ENCODE data around the gene REEP3.
A peak's percentile ranks its signal among the peaks of the same experiment; 100 is the strongest.

REEP3 gene

GRCh38 chr10:63588436-63589167, 67.4 kb downstream of the REEP3 start:
- no peaks in the 10 kb centered on the region for H3K27me3 ChIP-seq
- H3K4me1 ChIP-seq, result peaks cover 8% of the 10 kb centered on the region
- DNase-seq, result no peak
- no peaks in the 10 kb centered on the region for H3K36me3 ChIP-seq
- no peak for TF ChIP-seq CTCF (IDR thresholded peaks at IDR 0.05; ENCODE audit: low read depth, low read length)
- no peaks in the 10 kb centered on the region for H3K9me3 ChIP-seq
- no peak overlapping the region for H3K4me3 ChIP-seq (ENCODE audit: low read depth, low read length)

GRCh38 chr10:63591600-63592379, 70.6 kb downstream of the REEP3 start:
- Histone ChIP-seq H3K9me3 (no peaks in the 10 kb centered on the region), H3K27me3 (no peaks in the 10 kb centered on the region), H3K4me3 (ENCODE audit: low read depth, low read length) (no peak overlapping the region), H3K4me1 (peaks cover 15% of the 10 kb centered on the region), H3K36me3 (peaks cover 12% of the 10 kb centered on the region)
- no peak for TF ChIP-seq CTCF (IDR thresholded peaks at IDR 0.05; ENCODE audit: low read depth, low read length)
- no peak for DNase-seq

GRCh38 chr10:63593576-63593975, 72.4 kb downstream of the REEP3 start:
- peak; percentile 9 for DNase-seq
- no peak for TF ChIP-seq CTCF (IDR thresholded peaks at IDR 0.05; ENCODE audit: low read depth, low read length)
- H3K36me3 ChIP-seq, result peaks cover 19% of the 10 kb centered on the region
- H3K4me3 ChIP-seq (ENCODE audit: low read depth, low read length), result no peak overlapping the region
- H3K27me3 ChIP-seq, result no peaks in the 10 kb centered on the region
- no peaks in the 10 kb centered on the region for H3K9me3 ChIP-seq
- H3K4me1 ChIP-seq, result peaks cover 15% of the 10 kb centered on the region

GRCh38 chr10:63595072-63595471, 73.9 kb downstream of the REEP3 start:
- Histone ChIP-seq H3K36me3 (peaks cover 19% of the 10 kb centered on the region), H3K4me1 (peaks cover 15% of the 10 kb centered on the region), H3K4me3 (ENCODE audit: low read depth, low read length) (no peak overlapping the region), H3K9me3 (no peaks in the 10 kb centered on the region), H3K27me3 (no peaks in the 10 kb centered on the region)
- TF ChIP-seq CTCF (IDR thresholded peaks at IDR 0.05; ENCODE audit: low read depth, low read length), result peak; percentile 17; the same call in 1 of the 2 replicates
- no peak for DNase-seq

- no peak for DNase-seq
- no peak for TF ChIP-seq CTCF (IDR thresholded peaks at IDR 0.05; ENCODE audit: low read depth, low read length)
- Histone ChIP-seq H3K36me3 (peaks cover 19% of the 10 kb centered on the region), H3K9me3 (no peaks in the 10 kb centered on the region), H3K4me1 (peaks cover 11% of the 10 kb centered on the region), H3K4me3 (ENCODE audit: low read depth, low read length) (no peak overlapping the region), H3K27me3 (no peaks in the 10 kb centered on the region)
Measured at GRCh38 chr10:63596924-63597323, 75.7 kb downstream of the REEP3 start.

GRCh38 chr10:63600540-63600939, 79.3 kb downstream of the REEP3 start:
- Histone ChIP-seq H3K27me3 (no peaks in the 10 kb centered on the region), H3K9me3 (no peaks in the 10 kb centered on the region), H3K4me1 (peaks cover 7% of the 10 kb centered on the region; the same call in 1 of the 2 replicates), H3K4me3 (ENCODE audit: low read depth, low read length) (no peak overlapping the region), H3K36me3 (peaks cover 14% of the 10 kb centered on the region)
- no peak for DNase-seq
- TF ChIP-seq CTCF (IDR thresholded peaks at IDR 0.05; ENCODE audit: low read depth, low read length), result no peak

All from BE2C (cell line).